ENCODE measurements around the gene AGAP1.

AGAP1 gene

DNA sequence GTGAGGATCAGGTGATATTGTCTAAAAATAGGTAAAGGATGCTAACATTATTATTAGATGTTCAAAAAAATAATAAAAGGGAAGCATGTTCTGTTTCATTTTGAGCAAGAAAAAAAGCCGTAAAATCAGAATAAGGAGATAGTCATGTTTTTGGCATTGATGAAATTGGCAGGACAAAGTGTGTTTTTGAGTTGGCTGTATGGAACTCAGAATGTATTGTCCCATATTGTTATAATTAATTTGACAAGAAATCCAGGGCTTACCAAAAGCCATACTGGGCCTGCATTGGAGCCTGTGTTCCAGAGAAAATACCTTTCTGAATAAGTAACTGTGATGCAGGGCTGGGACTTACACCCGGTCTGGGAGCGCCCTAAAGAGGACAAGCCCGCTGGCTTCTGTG, 232.0 kb downstream of the AGAP1 start:
- H3K4me1 ChIP-seq (ENCODE audit: insufficient read depth, poor library complexity, severe bottlenecking): peaks cover 14% of the 10 kb centered on the region
- no peak overlapping the region for H3K4me3 ChIP-seq (ENCODE audit: severe bottlenecking)
- H3K27ac ChIP-seq (ENCODE audit: poor library complexity, severe bottlenecking): no peak overlapping the region
- no peak for DNase-seq (ENCODE audit: low spot score)
- no peaks in the 10 kb centered on the region for H3K36me3 ChIP-seq (ENCODE audit: low read depth)
- no peak for TF ChIP-seq CTCF (IDR thresholded peaks at IDR 0.05; ENCODE audit: poor library complexity, severe bottlenecking)
- H3K27me3 ChIP-seq (ENCODE audit: insufficient read depth, poor library complexity, severe bottlenecking): no peaks in the 10 kb centered on the region
- no peak for ATAC-seq (ENCODE audit: low read depth)
- H3K9me3 ChIP-seq (ENCODE audit: severe bottlenecking): no peaks in the 10 kb centered on the region

GRCh38 chr2:235726554-235726953, 232.7 kb downstream of the AGAP1 start:
- H3K36me3 ChIP-seq (ENCODE audit: low read depth): no peaks in the 10 kb centered on the region
- H3K9me3 ChIP-seq (ENCODE audit: severe bottlenecking): no peaks in the 10 kb centered on the region
- peaks cover 14% of the 10 kb centered on the region for H3K4me1 ChIP-seq (ENCODE audit: insufficient read depth, poor library complexity, severe bottlenecking)
- H3K27ac ChIP-seq (ENCODE audit: poor library complexity, severe bottlenecking): peak overlapping the region; percentile 26
- ATAC-seq (ENCODE audit: low read depth) (no peak), DNase-seq (ENCODE audit: low spot score) (no peak)
- H3K4me3 ChIP-seq (ENCODE audit: severe bottlenecking): no peak overlapping the region
- H3K27me3 ChIP-seq (ENCODE audit: insufficient read depth, poor library complexity, severe bottlenecking): no peaks in the 10 kb centered on the region
- no peak for TF ChIP-seq CTCF (IDR thresholded peaks at IDR 0.05; ENCODE audit: poor library complexity, severe bottlenecking)

GRCh38 chr2:235727174-235727573, 233.3 kb downstream of the AGAP1 start:
- H3K9me3 ChIP-seq (ENCODE audit: severe bottlenecking): no peaks in the 10 kb centered on the region
- peaks cover 14% of the 10 kb centered on the region for H3K4me1 ChIP-seq (ENCODE audit: insufficient read depth, poor library complexity, severe bottlenecking)
- DNase-seq (ENCODE audit: low spot score) (no peak), ATAC-seq (ENCODE audit: low read depth) (peak; percentile 57; the same call in 2 of the 3 replicates)
- no peak overlapping the region for H3K4me3 ChIP-seq (ENCODE audit: severe bottlenecking)
- no peaks in the 10 kb centered on the region for H3K36me3 ChIP-seq (ENCODE audit: low read depth)
- peak overlapping the region; percentile 26 for H3K27ac ChIP-seq (ENCODE audit: poor library complexity, severe bottlenecking)
- H3K27me3 ChIP-seq (ENCODE audit: insufficient read depth, poor library complexity, severe bottlenecking): no peaks in the 10 kb centered on the region
- TF ChIP-seq CTCF (IDR thresholded peaks at IDR 0.05; ENCODE audit: poor library complexity, severe bottlenecking): no peak

GRCh38 chr2:235727891-235728799, 234.3 kb downstream of the AGAP1 start:
- Histone ChIP-seq H3K36me3 (ENCODE audit: low read depth) (no peaks in the 10 kb centered on the region), H3K27ac (ENCODE audit: poor library complexity, severe bottlenecking) (no peak overlapping the region), H3K27me3 (ENCODE audit: insufficient read depth, poor library complexity, severe bottlenecking) (no peaks in the 10 kb centered on the region), H3K4me3 (ENCODE audit: severe bottlenecking) (no peak overlapping the region), H3K9me3 (ENCODE audit: severe bottlenecking) (no peaks in the 10 kb centered on the region), H3K4me1 (ENCODE audit: insufficient read depth, poor library complexity, severe bottlenecking) (peaks cover 14% of the 10 kb centered on the region)
- ATAC-seq (ENCODE audit: low read depth) (no peak), DNase-seq (ENCODE audit: low spot score) (no peak)
- TF ChIP-seq CTCF (IDR thresholded peaks at IDR 0.05; ENCODE audit: poor library complexity, severe bottlenecking): no peak

Measured in RWPE2 (cell line).